Activated T-cell treated with anti-CD3 and anti-CD28 coated beads, Interleukin-2, amount 50 U/mL, for 1 hour (primary cell): Measurements from ENCODE around the gene CUL4B.
"Not testable (repeated sequence)": the region's sequence is repeated elsewhere in the genome, so short reads cannot be mapped to it uniquely, and the experiment has no call there.

Source experiments
- DNase-seq: peaks from one replicate; pipeline ENCODE4 v3.0.0-alpha.2; 2020

Gene CUL4B

DNA sequence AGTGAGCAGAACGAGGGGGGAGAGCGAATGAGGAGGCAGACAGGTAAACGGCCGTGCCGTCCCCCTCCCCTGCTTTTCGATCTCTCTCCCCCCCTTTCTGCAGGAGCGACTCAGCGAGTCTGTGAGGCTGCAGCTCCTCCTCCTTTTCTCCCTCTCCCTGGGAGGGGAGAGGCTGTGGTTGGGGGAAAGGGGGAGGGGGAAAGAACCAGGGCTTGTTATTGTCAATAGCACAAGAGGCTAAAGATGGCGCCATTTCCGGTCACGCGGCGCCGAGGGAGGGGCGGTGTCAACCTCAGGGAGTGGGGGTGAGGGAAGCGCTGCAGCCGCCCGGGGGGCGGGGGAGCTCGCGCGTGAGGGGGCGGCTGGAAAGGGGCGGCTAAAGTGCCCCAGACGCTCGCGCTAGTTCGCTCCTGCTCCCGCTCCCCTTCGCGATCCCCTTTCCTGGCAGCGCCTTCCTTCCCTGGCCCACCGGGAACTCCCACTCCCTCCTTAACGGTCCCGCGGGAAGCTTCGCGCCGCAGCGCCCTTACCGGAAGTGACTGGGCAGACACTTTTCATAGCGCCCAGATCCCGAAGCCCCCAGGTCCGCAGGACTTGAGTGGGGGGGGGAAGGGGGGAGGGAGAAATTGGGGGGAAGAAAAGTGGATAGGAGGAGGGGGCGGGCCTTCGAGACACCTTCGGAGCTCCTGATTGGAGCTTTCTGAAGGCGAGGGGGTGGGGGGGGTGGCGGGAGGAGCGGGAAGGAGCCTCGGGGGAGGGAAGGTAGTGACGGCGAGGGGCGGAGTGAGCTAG lies at the start of gene CUL4B:
Gene CUL4B (minus strand): TSS at position 121 of the 792 bp plus-strand sequence. CDS start 324 bp downstream, outside the sequence.
- DNase-seq, result peak; percentile 88

- peak; percentile 30 for DNase-seq
Measured at GRCh38 chrX:120604361-120604782, 43.6 kb upstream of the CUL4B start.

DNA sequence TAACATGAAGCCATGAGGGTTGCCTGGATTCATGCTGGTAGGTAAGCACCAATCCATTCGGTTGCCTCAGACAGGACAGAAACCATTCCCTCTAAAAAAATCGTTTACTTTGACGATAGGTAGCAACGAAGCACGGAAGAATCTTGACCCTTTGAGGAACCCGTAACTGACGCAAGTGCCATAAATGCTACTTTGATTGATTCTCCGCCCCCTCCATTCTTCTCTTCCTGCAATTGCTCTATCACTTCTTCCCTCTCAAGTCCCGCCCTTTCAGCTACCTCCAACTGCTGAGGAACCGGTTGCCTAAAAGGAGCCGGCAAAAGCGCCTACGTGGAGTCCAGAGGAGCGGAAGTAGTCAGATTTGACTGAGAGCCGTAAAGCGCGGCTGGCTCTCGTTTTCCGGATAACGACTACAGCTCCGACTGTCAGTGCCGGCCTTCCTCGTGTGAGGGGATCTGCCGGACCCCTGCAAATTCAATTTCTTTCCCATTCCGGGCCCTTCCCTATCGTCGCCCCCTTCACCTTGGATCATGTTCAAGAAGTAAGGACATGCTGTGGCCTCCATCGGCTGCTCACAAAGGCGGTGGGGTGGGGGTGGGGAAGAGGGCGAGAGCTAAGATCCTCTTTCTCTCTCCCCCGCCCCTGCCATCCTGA lies 43.1 kb upstream of the CUL4B start, which contains the start of gene MCTS1:
Gene MCTS1 (plus strand): TSS at position 395 of the 654 bp plus-strand sequence. CDS start 136 bp downstream, at position 531.
- DNase-seq, result peak; percentile 71

DNA sequence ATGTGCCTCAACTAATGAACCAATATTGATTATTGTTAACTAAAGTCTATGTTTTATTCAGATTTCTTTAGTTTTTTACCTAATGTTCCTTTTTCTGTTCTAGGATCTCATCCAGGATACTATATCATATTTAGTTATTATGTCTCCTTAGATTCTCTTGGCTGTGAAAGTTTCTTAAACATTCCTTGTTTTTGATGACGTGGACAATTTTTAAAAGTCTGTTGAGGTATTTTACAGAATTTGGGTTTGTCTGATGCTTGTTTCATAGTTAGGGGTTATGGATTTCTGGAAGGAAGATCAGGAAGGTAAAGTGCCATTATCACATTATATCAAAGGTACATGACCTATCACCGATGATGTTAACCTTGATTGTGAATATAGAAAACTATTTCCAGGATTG lies 24.9 kb upstream of the CUL4B start:
- no peak for DNase-seq

GRCh38 chrX:120575379-120576114 lies 14.8 kb upstream of the CUL4B start:
- no peak for DNase-seq

GRCh38 chrX:120573806-120574205 lies 13.0 kb upstream of the CUL4B start:
- not testable (repeated sequence) for DNase-seq

GRCh38 chrX:120570011-120570600 lies 9.3 kb upstream of the CUL4B start:
- DNase-seq, result no peak

DNA sequence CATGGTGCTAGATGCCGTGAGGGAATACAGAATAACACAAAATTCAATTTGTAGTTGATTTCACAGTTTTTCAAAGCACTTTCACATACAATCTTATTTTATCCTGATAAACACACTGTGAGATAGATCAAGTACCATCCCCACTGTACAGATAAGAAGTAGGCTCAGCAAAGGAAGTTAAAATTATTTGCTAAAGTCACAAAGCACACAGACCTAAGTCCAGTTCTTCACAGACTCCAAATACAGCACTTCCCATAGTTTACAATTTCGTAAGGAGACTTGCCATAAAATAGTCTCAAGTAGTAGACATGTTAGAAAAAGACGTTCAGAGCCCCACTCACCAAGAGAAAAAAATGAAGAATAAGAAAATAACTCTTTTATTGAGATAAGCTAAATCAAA lies 7.8 kb upstream of the CUL4B start:
- no peak for DNase-seq

GRCh38 chrX:120568035-120568434 lies 7.3 kb upstream of the CUL4B start:
- DNase-seq, result no peak

DNA sequence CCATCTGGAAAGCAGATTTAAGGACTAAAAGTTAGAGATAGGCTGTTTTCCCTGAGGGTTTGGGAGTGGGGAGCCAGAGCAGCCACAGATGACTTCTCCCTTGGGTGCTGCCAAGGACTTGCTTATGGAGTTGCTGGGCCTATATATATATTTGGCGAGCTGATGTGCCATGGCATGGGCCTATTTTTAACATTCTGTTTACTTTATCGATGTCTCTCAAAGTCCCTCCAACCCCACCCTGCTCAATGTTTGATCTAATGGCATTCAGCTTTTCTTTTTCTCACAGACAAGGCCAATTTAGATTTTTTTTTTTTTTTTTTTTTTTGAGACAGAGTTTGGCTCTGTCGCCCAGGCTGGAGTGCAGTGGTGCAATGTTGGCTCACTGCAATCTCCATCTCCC lies 6.1 kb upstream of the CUL4B start:
- DNase-seq, result no peak

- no peak for DNase-seq
Measured at GRCh38 chrX:120564925-120565324, 4.2 kb upstream of the CUL4B start.

GRCh38 chrX:120562569-120562926 lies 1.8 kb upstream of the CUL4B start:
- DNase-seq, result no peak

DNA sequence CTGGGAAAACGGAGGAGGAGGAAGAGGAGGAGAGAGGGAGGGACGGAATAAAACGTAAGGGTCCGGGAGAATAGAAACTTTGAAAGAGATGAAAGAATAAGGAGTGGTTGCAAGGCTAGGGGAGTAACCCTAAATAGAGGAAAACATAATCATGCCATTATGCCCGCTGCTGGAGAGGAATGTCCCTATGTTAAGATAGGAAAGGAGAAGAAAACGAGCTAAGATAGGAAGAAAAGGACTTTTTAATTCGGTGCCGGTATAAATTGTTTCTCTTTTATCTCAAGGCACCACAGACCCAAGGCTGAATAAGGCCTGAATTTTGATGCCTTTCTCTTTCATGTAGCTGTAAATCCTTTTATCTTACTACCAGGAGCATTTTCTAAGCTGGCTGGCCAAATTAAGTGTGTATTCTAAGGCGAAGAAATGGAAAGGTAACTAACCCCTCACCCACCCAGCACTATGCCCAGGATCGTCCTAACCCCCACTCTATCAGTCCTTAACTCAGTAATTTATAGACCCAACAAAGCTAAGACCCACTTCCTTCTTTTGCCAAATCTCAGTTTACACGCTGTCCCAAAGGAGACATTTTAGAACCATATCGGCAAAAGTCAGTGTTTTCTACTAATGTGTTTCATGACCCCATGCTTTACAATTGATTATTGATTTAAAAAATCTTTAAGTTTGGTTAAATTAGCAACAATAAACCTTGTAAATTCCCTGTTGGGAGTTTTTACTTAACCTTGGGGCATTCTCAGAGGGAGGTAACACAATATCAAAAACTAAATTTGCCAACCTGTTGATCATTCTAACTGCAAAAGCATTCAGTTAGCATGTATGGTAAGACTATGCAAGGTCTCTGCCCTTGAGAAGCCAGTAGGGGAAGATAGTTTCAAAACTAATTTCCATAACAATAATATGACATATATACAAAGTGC lies 1.1 kb upstream of the CUL4B start:
- no peak for DNase-seq

DNA sequence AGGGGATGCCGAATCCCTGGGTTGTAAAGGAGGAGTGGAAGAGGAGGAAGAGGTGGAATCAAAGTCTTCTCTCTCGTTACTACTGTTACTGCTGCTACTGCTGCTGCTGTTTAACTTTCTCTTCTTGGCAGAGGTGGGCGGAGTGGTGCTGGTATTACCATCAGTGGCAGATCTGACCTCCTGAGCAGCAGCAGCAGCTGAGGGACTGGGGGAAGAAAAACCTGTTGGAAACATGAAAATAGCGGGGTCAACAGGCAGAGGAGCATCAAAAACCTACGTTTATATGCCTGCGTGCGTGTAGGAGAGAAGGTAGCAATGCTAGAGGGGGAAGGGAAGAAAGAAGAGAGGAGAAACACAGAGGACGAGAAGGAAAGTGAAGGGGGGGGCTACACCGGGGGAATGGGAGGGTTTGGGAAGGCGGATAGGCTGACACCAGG lies 339 bp downstream of the CUL4B start:
- DNase-seq, result peak; percentile 45

GRCh38 chrX:120559804-120560203 lies 958 bp downstream of the CUL4B start:
- no peak for DNase-seq

DNA sequence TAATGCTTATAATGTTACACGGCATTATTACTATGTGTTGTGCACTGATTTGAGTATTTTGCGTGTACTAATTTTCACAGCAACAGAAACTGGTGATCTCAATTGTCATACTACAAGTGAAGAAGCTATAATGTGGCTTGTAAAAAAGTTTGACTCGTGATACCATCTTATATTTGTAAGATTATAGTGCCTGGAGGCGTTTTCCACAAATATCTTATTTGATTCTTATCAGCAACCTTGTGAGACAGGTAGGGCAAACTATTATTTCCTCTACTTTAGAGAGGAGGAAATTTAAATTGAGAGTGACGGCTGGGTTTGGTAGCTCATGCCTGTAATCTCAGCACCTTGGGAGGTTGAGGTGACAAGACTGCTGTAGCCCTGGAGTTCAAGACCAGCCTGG lies 4.5 kb downstream of the CUL4B start:
- DNase-seq, result no peak

- DNase-seq, result no peak
Measured at GRCh38 chrX:120549483-120550452, 11.0 kb downstream of the CUL4B start.

DNA sequence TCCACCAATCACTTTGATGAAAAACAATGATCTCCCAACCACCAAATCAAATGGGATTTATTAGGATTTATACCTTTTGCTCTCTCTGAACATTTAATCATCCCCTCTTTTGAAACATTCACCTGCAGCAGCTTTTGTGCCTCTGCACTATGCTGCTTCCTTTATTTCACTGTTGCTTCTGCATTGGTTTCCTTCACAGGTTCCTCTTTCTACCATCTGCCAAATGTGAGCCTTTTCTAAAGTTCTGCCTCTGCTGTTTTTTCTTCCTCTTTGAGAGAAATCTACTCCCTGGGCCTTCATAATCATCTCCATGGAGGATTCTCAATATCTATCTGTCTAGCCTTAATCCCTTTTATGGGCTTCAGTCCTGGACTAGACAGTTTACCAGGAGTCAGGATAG lies 24.7 kb downstream of the CUL4B start:
- no peak for DNase-seq

DNA sequence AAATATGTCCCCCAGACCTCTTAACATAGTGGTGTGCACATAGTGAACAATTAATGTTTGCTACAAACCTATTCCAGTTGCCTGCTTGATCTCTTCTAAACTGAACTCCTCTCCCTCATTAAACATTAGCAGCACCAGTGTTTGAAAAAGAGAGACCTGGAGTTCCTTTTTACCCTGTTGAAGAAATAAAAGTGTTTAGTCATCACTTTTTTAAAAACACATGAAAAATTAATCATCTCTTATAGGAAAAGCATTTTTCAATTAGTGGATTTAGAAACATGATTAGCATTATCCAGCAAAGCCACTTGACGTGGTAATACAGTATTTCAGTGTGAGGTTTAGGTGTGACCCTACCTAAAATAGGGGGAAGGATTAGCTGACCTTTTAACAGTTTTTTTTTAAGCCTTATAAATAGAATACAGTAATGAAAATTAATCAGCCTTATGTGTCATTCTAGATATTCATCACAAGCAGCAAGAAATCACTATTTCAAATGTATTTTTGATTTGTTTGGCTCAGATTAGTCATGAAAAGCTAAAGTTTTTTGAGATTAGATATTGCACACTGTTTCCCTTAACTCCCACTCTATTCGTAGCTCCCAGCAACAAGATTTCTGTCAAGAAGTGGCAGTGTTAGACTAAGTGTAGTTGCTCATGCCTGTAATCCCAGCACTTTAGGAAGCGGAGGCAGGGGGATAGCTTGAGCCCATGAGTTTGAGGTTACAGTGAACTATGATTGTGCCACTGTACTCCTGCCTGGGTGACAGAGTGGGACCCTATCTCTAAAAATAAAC lies 26.2 kb downstream of the CUL4B start:
- DNase-seq, result no peak

- DNase-seq, result no peak
Measured at GRCh38 chrX:120522820-120523219, 37.9 kb downstream of the CUL4B start.
